C1 segment of cervical spinal cord (tissue), 14 donors: ENCODE results near the gene KSR1.

Source experiments
- DNase-seq, 14 donors: peaks; one replicate each; lab custom pipeline; 2025; lab: John Stamatoyannopoulos, UW

Gene KSR1

DNA sequence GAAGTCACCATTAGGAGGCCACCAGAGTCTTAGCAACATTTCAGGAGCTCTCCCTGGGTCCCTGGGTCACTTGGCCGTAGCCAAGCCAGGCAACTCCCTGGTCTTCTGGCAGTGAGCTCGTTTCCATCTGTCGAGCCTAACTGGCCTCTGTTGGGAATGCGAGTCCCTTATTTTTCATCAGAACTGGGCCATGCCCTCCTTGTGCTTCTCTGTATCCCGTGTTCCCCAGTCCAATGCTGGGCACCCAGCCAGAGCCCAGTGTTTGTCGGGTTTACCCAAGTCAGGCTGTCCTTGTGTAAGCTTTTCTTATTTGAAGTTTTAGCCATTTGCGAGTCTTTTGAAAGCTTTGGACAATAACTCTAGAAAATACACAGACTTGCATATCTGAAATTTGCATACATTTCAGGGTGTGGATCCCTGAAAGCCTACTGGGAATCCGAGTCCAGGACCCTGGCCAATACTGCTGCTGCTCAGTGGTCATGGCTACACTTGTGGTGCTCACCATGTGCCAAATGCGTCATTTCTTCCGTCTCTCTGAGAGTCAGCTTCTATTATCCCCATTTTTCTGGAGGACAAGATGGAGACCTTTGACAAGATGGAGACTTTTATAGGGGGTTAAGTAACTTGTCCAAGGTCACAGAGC, 93.1 kb downstream of the KSR1 start:
- peak in 11 of 14 donors; percentile 21 to 80 (median 55) for DNase-seq

DNA sequence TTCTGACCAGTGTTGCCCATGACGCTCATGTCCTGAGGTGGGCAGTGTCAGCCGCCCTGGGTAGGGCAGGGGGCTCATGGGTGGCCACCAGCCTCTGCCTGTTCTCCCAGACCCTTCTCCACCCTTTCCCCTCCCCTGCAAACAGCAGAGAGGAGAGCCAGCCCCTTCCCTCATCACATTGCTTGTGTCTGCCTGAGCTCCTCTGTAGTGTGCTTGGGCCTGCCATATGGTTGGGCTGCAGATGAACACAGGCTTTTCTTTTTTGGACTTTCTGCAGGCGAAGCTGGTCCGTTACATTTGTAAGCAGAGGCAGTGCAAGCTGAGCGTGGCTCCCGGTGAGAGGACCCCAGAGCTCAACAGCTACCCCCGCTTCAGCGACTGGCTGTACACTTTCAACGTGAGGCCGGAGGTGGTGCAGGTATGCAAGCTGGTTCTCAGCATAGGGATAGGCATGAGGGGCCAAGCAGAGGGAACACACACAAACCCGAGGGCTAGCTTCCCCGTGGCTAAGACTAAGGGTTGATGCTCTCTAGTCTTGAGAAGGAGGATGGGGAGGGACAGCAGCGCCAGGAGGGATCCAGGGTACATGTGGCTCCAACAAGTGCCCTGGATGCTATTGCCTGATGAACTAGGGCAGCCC, 94.2 kb downstream of the KSR1 start:
- DNase-seq: peak in 1 of 14 donors; percentile 43

DNA sequence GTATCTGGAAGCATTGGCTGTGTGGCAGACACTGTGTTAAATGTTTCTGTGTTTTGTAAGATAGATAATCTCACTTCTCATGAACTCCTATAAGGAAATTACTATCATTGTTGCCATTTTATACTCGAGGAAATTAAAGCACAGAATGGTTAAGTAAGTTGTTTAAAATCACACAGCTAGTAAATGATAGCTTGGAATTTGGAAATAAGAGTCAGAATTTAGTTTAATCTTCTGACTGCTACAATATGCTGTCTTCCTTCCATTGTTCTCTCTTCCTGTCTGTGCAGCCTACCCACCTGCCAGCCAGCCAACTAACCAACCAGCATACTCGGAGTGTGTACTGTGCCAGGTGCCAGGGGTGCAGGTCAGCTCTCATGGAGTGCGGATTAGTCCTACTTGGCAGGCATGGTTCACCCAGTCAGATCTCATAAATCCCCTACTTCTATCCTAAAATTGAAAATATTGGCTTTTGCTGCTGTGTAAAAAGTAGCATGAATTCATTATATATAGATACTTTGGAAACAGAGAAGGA, 94.8 kb downstream of the KSR1 start:
- peak in 1 of 14 donors; percentile 87 for DNase-seq

DNA sequence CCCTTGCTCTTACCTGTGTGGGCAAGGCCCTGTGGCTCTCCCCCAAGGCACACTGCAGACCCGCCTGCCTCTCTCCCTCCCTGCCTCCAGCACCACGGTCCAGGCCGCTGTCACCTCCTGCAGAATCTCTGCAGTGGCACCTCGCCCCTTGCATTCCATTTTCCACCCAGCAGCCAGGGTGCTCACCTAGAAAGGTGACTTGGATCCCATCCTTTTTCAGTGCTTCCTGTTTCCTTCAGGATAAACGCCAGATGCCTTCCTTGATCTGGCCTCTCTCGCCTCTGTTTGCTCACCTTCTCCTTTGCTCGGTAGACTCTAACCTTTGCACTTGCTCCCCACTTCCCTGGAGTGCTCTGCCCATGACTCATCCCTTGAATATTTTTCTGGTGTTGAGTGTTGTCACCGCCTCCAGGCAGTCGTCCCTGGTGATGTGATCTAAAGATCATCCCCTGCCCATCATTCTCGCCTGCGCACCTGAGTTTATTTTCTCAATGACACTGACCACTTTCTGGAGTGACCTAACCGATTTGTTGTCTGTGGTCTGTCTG, 95.5 kb downstream of the KSR1 start:
- no peak for DNase-seq

DNA sequence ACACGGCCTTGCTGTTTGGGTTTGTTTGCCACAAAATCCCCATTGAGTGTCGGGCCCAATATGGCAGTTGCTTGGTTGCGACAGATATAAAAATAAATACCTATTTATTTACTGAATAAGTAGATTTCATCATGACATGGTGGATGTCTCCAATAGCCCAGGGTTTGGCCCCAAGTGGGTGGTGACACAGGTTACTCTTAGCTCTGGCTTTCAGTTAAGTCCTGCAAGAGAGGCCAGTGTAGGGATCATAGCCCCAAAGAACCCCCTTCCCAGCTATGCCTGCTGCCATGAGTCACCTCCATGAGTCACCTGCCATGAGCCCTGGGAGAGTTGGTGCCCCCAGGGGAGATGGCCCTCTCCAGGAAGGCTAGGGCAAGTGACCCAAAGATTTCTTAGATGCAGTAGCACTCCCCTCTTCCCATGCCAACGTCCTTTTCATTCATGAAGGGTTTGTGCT, 96.1 kb downstream of the KSR1 start:
- DNase-seq: peak in 1 of 14 donors; percentile 45

DNA sequence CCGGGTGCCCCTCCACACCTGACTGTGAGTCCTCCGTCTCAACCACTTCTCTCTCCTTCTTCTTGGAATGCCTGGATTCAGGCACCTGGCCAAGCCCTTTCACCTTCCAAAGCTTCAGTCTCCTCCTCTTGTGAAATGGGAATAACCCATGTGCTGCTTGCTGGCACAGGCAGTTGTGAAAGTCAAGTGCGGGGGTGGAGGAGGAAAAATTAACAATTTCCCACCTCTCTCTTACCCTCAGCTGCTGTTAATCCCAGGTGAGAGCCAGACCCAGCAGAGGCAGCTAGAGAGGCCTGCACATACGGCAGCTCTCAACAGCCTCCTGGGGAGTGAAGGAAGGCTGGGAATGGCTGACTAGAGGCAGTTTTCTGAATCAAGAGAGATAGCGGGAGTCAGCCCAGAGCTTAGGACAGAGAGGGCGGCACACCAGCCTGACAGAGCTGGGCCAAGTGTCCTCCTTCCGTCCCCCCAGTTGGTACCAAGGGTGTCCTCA, 96.8 kb downstream of the KSR1 start:
- DNase-seq: no peak

DNA sequence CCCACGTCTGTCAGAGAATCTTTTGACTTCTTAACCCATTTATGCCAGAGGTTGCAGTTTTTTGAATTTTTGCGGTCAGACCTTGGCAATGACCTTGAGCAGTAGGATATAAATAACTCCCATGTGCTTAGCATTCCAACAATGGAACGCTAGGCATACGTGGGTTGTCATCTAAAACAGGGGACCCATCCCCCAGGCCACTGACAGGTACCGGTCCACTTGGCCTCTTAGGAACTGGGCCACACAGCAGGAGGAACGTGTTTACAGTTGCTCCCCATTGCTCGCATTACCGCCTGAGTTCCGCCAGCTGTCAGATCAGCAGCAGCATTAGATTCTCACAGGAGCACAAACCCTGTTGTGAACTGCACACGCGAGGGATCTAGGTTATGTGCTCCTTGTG, 97.9 kb downstream of the KSR1 start:
- no peak for DNase-seq

DNA sequence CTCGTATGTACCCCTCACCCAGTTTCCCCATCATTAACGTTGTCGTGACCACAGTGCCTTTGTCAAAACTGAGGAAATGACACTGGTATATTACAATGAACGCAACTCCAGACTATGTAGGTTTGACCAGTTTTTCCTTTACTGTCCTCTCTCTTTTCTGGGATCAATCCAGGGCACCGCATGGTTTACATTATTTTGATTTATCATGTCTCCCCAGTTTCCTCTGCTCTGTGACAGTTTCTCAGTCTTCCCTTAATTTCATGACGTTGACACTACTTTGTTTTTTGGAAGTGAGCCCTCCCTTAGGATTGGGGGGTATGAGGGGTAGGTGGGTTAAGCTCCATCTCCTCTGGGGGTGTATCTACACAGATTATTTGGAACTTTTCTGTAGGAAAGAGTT, 98.7 kb downstream of the KSR1 start:
- DNase-seq: no peak

DNA sequence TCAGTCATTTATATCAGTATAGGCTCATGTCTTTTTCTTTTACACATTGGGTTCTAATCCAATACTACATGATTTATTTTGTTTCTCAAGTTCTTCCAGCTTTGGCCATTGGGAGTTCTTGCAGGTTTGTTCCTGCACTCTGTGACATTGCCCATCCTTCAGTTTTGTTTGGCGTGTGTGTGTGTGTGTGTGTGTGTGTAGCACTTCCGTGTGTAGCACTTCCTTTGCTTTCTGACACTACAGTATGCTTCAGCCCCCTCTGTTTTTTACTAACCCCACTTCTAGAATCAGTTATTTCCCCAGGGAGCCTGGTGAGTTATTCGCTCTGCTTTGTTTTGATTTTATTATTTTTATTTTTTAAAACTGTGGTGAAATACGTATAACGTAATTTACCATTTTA, 99.1 kb downstream of the KSR1 start:
- no peak for DNase-seq

DNA sequence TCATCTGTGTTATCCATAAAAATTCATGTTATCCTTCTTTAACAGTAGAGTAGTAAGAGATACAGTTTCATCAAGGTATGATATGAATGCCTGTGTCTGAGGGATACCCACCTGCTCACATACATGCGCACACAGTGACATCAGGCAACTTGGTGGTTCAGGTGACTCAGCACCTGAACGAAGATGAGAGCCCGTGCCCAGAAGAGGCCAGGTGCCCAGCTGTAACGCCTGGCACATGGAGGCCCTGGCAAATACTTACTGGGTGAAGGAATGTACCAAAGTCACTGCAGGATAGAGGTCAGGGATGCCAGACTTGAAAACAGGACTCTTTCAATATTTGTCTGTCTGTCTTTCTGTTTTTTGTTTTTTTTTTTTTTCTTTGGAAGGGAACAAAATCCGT, 102.1 kb downstream of the KSR1 start:
- no peak for DNase-seq

DNA sequence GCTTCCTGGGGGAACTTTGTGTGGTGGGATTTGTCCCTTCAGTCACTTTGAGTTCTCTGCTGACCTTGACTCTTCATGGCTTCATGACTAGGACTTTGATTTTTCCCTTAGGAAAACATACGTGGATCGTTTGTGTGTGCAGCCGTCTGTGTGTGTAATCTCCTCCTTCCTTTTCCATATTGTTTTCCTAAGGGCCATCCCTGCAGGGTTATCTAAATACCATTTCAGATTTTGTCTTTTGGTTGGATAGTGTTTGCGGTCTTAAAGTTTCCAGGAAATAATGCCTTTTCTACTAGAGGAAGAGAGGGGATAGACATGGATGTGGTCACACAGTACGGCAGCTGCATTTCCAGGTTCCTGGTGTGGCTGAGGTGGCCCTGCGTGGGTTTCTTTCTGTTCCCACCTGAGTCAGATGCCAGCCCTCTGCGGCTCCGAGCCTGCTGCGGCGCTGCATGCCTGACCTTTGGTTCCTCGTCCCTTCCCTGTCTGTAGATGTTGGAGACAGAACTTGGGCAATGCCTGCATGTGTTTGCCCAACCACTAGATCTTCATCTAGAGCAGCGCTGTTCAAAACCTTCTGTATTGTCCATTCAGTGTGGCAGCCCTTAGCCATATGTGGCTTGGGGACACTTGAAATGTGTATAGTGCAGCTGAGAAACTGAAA, 102.7 kb downstream of the KSR1 start:
- DNase-seq: no peak

DNA sequence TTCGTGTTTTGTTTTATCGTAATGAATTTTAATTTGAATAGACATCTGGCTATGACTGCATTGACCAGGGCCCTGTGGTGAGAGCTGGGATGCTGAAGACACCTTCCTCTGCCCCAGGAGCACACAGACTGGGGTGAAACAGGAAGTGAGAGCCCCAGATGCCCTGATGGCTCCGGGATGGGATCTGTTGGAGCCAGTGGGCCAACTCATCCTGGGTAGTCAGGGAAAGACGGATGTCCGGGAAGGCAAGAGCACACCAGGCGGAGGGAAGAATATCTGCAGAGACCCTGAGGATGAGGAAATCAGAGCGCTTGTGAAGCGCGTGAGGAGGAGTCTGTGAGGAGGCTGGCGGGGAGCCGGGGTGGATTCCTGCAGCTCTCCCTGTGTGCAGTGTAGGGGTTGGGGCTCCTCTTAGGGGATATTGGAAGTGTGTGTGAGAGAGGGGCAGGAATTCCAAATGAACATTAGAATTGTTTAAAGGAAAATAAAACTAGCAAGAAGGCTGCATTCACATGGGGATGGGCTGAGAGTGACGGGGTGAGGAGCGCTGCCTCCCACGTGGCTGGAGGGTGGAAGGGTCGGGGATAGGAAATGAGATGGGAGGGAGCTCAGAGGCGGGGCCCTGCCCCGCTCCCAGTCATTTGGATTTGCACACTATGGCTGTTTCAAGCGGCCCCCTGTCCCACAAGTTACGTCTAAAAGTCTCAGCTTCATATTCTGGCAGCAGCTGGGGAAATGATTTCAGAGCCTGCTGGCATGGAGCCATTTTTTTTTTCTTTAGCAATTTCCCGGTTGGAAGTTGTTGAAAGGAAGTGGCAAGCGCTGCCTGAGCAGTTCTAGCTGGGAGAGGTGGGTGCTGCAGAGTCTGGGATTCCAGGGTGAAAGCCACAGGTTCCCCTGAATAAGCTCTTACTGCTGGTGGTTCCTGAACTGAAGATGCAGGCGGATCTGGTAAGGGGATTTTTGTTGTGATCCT, 103.5 kb downstream of the KSR1 start:
- DNase-seq: peak in 2 of 14 donors; percentile 28 to 30

DNA sequence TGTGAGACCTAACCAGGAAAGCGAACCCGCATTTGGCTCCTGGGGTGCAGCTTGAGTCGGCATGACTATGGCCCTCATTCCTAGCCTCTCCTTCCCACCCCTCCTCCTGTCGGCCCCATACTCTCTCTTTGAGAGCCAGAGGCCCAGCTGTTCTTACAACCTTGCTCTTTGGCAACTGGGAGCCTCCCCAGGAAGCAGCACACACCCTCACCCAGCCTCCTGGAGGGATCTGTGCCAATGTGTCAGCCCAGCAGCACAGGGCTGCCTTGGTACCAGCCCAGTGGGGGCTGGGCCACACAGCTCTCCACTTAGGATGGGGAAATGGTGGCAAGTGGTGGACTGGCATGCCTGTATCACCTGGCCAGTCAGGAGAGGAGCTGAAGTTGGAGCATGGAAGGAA, 104.4 kb downstream of the KSR1 start:
- no peak for DNase-seq

DNA sequence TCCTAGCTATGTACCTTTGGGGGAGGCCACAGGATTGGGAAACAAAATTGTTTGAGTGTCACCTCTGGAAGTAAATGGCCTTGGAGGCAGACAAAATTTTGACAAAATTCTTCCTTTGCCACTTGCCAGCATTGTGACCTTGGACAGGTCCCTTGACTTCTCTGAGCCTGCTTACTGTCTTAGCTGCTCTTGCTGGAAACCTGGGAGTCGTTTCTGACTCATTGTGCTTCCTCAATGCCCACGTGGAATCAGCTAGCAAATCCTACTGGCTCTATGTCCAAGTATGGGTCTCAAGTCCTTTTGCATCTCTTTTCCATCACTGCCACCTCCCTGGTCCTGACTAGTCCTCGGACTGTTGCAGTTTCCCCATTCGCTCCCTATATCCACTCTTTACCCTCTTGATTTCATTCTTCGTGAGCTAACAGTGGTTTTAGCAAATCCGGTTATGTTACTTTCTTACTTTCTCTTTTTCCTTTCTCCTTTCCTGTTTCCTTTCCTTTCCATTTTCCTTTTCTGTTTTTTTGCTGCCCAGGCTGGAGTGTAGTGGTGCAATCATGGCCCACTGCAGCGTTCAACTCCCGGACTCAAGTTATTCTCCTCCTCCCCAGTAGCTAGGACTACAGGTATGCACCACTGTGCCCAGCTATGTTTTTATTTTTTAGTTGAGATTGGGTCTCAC, 106.7 kb downstream of the KSR1 start:
- DNase-seq: no peak

DNA sequence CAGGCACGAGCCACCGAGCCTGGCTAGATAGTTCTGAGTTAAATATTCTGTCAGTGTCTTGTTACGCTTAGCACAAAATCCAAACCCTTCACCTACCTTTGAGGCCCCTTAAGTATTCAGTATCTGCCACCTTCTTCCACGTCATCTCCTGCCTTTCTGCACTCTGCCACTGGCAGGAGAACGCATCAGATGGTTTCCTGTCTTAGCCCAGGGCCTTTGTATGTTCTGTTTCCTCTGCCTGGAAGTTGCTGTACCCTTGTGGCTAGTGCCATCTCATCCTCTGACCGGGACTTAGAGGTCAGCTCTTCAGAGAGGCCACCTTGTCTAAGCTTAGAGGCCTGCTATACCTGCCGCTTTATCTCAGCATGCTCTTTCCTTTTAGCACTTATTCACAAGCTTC, 107.3 kb downstream of the KSR1 start:
- peak in 1 of 14 donors; percentile 23 for DNase-seq

DNA sequence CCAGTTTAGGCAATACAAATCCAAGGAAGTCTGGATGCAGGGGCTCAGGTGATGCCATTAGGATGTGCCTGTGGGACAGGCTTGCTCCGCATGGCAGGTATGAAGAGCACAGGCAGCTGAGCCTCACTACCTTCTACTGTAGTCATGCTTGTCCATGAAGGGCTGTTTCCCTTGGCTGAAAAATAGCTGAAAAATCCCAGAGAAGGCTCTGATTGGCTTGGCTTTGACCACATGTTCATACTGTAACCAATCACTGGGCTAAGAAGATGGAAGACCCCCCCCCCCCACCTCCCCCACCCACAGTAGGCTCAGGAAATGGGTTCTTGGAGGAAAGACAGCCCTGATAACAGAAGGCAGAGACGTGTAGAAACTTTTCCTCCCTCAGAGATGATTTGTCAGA, 108.2 kb downstream of the KSR1 start:
- DNase-seq: no peak

DNA sequence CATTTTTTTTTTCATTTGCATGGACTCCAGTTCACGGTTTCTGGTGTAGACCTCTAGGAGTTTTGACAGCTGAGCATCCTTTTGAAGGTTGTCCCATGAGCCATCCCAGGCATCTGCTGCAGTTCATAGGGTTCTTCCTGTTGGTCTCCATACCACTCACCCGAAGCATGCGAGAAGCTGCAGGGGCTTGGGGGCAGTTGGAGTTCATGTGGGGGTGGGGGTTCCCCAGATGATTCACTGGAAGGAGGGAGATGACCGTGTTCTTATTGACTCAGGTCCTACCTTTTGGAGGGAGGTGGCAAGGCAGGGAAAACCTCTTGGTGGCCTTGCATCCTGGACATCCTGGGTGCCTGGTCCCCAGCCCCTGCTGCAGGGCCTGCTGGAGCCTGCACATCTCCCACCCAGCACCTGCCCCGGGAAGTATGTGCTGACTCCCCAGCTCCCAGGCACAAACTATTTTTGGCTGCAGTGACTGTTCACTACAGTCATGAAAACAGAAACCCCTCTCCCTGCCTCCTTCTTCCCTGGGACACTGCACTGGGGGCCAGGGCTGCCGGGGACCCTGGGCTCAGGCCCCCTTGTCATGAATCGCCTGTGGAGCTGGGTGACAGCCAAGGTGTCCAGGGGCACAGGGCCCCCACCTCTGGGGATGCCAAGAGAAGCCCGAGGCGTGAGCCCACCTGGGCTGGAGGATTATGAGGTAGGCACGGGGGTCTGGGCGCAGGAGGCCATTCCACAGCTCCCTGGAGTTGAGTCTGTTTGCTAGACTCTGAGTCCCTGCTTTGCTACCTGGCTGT, 109.8 kb downstream of the KSR1 start:
- no peak for DNase-seq

DNA sequence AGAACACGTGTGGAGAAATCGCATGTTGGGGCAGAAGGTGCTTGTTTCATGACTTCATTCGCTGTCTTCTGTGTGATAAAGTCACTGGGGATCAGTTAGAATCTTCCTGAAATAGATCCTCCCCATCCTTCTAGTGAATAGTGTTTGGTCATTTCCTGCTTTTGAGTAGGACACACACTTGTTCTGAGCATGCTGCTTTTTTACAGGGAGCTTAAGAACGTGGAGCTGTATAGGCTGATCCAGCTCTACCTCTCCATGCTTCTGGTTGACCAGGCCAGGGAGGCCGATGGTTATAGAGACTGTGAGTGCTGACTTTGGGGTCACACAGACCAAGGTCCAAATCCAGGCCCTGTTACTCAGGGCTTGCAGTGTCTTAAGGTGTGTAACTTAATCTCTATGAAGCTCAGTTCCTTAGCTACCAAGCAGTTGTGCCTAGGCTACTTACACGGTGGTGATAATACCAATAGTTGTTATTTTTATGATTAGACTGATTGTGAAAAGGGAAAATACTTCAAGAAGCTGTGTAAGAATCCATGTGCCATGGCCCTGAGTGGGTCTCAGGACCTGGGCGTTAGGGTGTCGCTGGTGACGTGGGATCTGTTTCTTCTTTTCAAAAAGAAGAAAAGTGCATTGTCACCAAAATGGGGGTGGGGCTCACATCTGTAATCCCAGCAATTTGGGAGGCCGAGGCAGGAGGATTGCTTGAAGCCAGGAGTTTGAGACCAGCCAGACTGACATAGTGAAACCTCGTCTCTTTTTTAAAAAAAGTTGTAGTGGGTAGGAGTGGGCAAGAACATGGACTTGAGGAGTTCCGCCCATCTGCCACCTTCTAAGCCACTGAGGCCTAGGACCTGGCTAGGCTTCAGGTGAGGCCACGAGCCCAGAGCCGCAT, 110.7 kb downstream of the KSR1 start:
- no peak for DNase-seq

DNA sequence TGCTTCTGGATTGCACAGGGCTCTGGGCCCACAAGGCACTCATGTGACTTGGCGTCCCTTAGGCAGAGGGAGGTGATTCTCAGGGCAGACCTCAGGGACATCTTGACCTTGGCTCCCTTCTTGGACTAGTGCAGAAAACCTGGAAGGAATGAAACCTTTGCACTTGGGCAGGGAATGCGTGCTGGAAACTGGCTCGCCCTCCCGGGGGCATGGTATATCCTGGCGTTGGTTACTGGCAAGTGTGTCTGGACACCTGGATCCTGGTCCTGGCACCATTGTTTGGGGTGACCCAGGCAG, 111.3 kb downstream of the KSR1 start:
- DNase-seq: no peak
